Breast epithelium (tissue), 4 donors: ENCODE data around the gene SUPT7L. TPM values are rescaled to one million over a fixed set of nuclear protein-coding genes. Genes with fewer than 3 reads are reported as not detected.
"Not testable (repeated sequence)": the region's sequence is repeated elsewhere in the genome, so short reads cannot be mapped to it uniquely, and the experiment has no call there.

Experiments
- DNase-seq, 2 donors: peaks; one replicate each; pipeline ENCODE4 v3.0.0-alpha.2; 2019; ENCODE audit warnings: low spot score in 2 of 2
- H3K27ac ChIP-seq, 2 donors: fragments of 200-600 bp; sonication (generic) in 1 of 2; one replicate each; pipeline ENCODE4 v1.5.1; 2016 to 2019; ENCODE audit warnings: mild to moderate bottlenecking in 1 of 2
- H3K27me3 ChIP-seq, 2 donors: fragments of 200-600 bp; sonication (generic) in 1 of 2; one replicate each; pipeline versions ENCODE4 v1.5.1 to v1.6.0; 2017 to 2019; ENCODE audit warnings: control low read depth in 1 of 2, mild to moderate bottlenecking in 1 of 2
- H3K36me3 ChIP-seq: fragments of 200-600 bp; one replicate; pipeline ENCODE4 v1.5.1; 2019
- H3K4me1 ChIP-seq, 2 donors: fragments of 200-600 bp; sonication (generic); one replicate each; pipeline ENCODE4 v1.5.1; 2016 to 2019; ENCODE audit warnings: control low read depth in 1 of 2
- H3K4me3 ChIP-seq, 3 donors: fragments of 200-600 bp; sonication (generic); 1 replicate in 2 of 3; 2 replicates in 1 of 3; pipeline ENCODE4 v1.5.1; 2016 to 2019; ENCODE audit warnings: mild to moderate bottlenecking in 3 of 3, moderate library complexity in 2 of 3
- H3K9me3 ChIP-seq, 2 donors: fragments of 200-600 bp; sonication (generic) in 1 of 2; one replicate each; pipeline ENCODE4 v1.5.1; 2016 to 2019; ENCODE audit warnings: control low read depth in 1 of 2
- POLR2A ChIP-seq: fragments of 450-650 bp; IDR thresholded peaks from one replicate; pipeline ENCODE4 v1.6.1; 2016; ENCODE audit warnings: antibody characterized with exemption, mild to moderate bottlenecking, moderate library complexity
- POLR2AphosphoS5 ChIP-seq, 3 donors: sonication (generic); formaldehyde crosslinking; IDR thresholded peaks; one replicate each; pipeline ENCODE4 v1.6.1; 2017; ENCODE audit warnings: antibody characterized with exemption in 3 of 3
- intact Hi-C: fragments of 100-400 bp; cut with DNase I; formaldehyde crosslinking; loops from one replicate; pipeline ENCODE4 v1.15.1; 2023; ENCODE audit warnings: low total_unique reads
- total RNA-seq, 3 donors: library from RNA; depleted of rRNA; stranded (reverse); fragments of >200 nt; gene quantifications; one replicate each; pipeline ENCODE4 v1.1.0, GENCODE V29; 2016
- TF ChIP-seq, protein P1 (sequence below), 3 donors: fragments of 450-650 bp; IDR thresholded peaks; one replicate each; pipeline ENCODE4 v1.5.1; 2016 to 2017; ENCODE audit warnings: antibody characterized with exemption in 3 of 3, mild to moderate bottlenecking in 3 of 3, moderate library complexity in 3 of 3

SUPT7L gene
- total RNA-seq, 3 donors from 2014 or later, result 21.4 to 34.2 (median 25.9) TPM

DNA sequence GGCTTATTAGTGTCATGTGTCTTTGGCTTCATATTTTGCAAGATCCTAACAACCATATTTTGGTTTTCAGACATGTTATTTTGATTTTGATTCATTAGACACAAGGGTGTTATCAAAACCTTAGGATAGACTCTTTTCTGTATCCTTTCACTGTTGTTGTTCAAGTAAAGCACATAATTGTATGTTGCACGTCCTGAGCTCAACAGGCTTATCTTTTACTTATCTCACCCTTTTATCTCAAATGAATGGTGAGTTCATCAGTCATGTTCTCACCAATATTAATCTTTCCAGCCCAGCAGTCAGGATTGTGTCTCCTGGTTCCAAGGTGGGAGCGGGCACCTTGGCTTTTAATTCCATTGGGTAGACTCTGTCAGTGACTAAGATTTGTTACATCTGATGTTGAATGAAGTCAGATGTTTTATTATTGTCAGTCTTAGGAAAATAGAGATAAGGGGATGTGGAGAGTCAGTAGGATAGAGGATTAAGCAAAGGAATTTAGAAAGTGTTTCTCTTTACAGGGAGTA, 22.6 kb downstream of the SUPT7L start:
- Histone ChIP-seq H3K27me3 (no peaks in the 10 kb centered on the region), H3K36me3 (no peaks in the 10 kb centered on the region), H3K27ac (no peak overlapping the region), H3K4me3 (no peak overlapping the region), H3K9me3 (no peaks in the 10 kb centered on the region), H3K4me1 (no peaks in the 10 kb centered on the region)
- DNase-seq, result no peak
- no peak for TF ChIP-seq POLR2AphosphoS5 (IDR thresholded peaks at IDR 0.05)
- TF ChIP-seq, protein P1, sequence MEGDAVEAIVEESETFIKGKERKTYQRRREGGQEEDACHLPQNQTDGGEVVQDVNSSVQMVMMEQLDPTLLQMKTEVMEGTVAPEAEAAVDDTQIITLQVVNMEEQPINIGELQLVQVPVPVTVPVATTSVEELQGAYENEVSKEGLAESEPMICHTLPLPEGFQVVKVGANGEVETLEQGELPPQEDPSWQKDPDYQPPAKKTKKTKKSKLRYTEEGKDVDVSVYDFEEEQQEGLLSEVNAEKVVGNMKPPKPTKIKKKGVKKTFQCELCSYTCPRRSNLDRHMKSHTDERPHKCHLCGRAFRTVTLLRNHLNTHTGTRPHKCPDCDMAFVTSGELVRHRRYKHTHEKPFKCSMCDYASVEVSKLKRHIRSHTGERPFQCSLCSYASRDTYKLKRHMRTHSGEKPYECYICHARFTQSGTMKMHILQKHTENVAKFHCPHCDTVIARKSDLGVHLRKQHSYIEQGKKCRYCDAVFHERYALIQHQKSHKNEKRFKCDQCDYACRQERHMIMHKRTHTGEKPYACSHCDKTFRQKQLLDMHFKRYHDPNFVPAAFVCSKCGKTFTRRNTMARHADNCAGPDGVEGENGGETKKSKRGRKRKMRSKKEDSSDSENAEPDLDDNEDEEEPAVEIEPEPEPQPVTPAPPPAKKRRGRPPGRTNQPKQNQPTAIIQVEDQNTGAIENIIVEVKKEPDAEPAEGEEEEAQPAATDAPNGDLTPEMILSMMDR (IDR thresholded peaks at IDR 0.05), result no peak
- no peak for TF ChIP-seq POLR2A
- intact Hi-C loops, result no loop called here

- H3K27ac ChIP-seq, result no peak overlapping the region
- H3K4me3 ChIP-seq, result no peak overlapping the region
- no peak for TF ChIP-seq POLR2A
- TF ChIP-seq POLR2AphosphoS5 (IDR thresholded peaks at IDR 0.05), result no peak
- TF ChIP-seq, protein P1 (IDR thresholded peaks at IDR 0.05), result no peak
- H3K27me3 ChIP-seq, result no peaks in the 10 kb centered on the region
- H3K36me3 ChIP-seq, result peaks cover 5% of the 10 kb centered on the region
- no peaks in the 10 kb centered on the region for H3K9me3 ChIP-seq
- intact Hi-C loops, result no loop called here
- no peaks in the 10 kb centered on the region for H3K4me1 ChIP-seq
- DNase-seq, result no peak
Measured at GRCh38 chr2:27638709-27639108, 24.7 kb downstream of the SUPT7L start.

DNA sequence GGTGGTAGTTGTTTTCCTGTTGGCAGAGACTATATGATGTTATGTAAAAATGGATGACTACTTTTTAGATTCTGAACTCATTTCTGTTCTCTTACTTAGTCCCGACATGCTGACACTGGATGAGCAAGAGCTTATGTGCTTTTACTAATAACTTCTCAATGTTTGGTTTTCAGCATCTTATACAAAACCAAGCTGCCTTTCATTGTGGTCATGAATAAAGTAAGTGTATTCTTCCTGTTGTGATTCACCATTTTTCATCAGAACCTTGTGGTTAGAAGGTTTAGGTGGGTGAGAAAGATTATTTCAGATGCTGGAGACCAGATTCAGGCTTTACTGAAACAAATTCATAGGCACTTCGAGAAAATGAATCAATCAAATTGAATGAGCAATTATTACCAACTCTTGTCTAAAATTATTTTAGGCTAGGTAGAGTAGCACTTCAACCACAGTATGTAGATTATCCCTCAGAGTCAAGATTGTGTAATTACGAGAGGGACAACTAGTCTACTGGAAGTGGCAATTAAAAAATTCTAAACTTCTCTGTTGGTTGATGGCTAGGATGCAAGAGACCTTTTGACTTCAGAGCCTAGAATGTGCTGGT, 25.3 kb downstream of the SUPT7L start:
- no peak overlapping the region for H3K4me3 ChIP-seq
- no peaks in the 10 kb centered on the region for H3K9me3 ChIP-seq
- H3K27me3 ChIP-seq, result no peaks in the 10 kb centered on the region
- TF ChIP-seq POLR2A, result no peak
- TF ChIP-seq POLR2AphosphoS5 (IDR thresholded peaks at IDR 0.05), result no peak
- TF ChIP-seq, protein P1 (IDR thresholded peaks at IDR 0.05), result no peak
- intact Hi-C loops, result no loop called here
- no peak overlapping the region for H3K27ac ChIP-seq
- DNase-seq, result no peak
- peaks cover 6% of the 10 kb centered on the region for H3K36me3 ChIP-seq
- H3K4me1 ChIP-seq, result no peaks in the 10 kb centered on the region

- H3K4me3 ChIP-seq, result no peak overlapping the region
- H3K27ac ChIP-seq, result no peak overlapping the region
- TF ChIP-seq POLR2AphosphoS5 (IDR thresholded peaks at IDR 0.05) (no peak), POLR2A (no peak)
- TF ChIP-seq, protein P1 (IDR thresholded peaks at IDR 0.05), result no peak
Measured at GRCh38 chr2:27636766-27637165, 26.6 kb downstream of the SUPT7L start.

DNA sequence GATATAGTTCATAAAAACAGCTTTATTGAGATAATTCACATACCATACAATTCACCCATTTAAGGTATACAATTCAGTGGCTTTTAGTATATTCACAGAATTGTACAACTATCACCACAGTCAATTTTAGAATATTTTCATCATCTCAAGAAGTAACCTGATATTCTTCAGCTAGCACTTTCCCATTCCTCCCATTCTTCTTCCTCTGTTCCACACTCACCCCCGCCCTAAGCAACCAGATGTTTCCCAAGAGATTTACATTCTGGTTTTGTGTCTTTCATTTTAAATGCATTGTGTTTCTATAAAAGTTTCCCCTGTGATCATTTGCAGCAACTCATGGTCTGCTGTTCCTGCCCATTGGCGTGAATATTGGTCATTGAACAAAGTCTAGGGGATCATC, 29.1 kb downstream of the SUPT7L start:
- Histone ChIP-seq H3K36me3 (peaks cover 10% of the 10 kb centered on the region), H3K4me3 (no peak overlapping the region), H3K9me3 (no peaks in the 10 kb centered on the region), H3K27ac (no peak overlapping the region), H3K4me1 (peaks cover 0 to 8% of the 10 kb centered on the region in 2 donors), H3K27me3 (no peaks in the 10 kb centered on the region)
- TF ChIP-seq POLR2AphosphoS5 (IDR thresholded peaks at IDR 0.05) (no peak), POLR2A (no peak)
- TF ChIP-seq, protein P1 (IDR thresholded peaks at IDR 0.05), result no peak
- no peak for DNase-seq
- intact Hi-C loops, result no loop called here

More at GRCh38 chr2:27636766-27637165, 26.6 kb downstream of the SUPT7L start:
- Histone ChIP-seq H3K27me3 (no peaks in the 10 kb centered on the region), H3K4me1 (no peaks in the 10 kb centered on the region), H3K9me3 (no peaks in the 10 kb centered on the region), H3K36me3 (peaks cover 10% of the 10 kb centered on the region)
- no peak for DNase-seq
- intact Hi-C loops, result no loop called here

- DNase-seq, H3K4me1 ChIP-seq, intact Hi-C loops, H3K27me3 ChIP-seq, H3K36me3 ChIP-seq, H3K9me3 ChIP-seq, H3K27ac ChIP-seq, H3K4me3 ChIP-seq: not testable (repeated sequence)
Measured at GRCh38 chr2:27630257-27630656, 33.2 kb downstream of the SUPT7L start.
